Measurements from ENCODE around the gene PGAM1.
"Not testable (repeated sequence)": the region's sequence is repeated elsewhere in the genome, so short reads cannot be mapped to it uniquely, and the experiment has no call there.

Gene PGAM1

DNA sequence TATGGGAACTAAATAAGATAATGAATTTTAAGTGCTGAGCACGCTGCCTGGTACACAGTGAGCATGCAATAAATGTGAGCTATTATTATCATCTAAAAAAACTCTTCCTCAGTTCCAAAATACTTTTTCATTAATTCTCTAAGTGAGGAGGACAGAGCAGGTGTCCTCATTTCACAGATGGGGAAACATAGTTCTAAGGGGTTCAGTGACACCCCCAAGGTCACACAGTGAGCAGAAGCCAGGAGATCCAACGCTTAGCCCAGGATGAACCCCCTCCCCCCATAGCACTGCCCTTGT lies 18.1 kb upstream of the PGAM1 start:
- DNase-seq (ENCODE audit: low read depth in 3 of 3): no peak

DNA sequence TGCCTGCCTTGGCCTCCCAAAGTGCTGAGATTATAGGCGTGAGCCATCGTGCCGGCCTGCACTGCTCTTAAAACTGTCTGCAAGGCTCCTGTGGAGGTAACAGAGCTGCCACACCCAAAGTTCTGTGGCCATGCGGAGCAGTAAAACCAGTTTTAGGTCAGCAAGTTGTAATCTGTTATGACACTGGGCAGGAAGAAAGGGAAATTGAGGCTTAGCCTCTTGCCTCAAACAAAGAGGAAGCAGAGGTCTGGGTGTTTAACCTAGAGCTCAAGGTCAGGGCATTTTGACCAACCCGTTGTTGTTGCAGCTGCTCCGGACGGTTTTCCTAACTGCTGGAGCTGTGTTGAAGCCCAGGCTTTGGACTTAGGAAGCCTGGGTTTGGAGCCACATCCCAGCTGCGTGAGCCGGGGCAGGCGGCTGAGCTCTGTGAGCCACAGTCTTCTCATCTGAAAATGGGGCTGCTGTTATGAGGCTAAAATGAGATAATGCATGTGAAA lies 17.4 kb upstream of the PGAM1 start:
- DNase-seq (ENCODE audit: low read depth in 3 of 3): no peak

DNA sequence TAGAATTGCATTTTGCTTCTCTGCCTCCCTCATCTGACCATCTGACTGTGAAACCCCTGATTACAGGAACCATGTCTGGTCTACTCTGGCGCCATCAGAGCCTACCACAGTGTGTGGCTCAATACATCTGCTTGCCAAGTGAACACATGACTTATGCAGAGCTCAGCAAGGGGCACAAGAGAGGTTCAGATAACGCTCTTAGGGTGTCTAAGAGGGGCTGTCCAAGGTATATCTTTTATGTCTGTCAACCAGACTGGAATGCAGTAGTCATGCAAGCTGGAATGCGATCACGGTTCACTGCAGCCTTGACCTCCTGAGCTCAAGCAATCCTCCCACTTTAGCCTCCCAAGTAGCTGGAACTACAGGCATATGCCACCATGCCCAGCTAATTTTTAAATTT lies 14.6 kb upstream of the PGAM1 start:
- DNase-seq (ENCODE audit: low read depth in 3 of 3): no peak

DNA sequence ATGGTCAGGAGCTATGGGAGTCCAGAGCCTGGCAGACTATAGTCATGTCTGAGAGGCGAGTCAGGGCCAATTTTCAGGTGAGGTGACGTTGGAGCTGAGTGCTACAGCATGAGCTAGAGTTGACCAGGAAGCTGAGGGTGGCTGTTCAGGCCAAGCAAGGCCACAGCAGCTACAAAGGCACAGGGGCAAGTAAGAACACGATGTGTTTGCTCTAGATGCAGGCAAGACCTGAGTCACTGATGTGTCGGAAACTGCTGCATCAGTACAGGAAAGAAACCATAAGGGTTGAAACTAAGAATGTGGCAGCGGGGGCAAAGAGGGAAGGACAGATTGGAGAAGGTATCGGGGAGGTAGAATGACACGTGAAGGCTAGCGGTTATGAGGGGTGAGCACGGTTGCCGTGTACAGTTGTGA lies 13.1 kb upstream of the PGAM1 start:
- DNase-seq (ENCODE audit: low read depth in 3 of 3): peak in 1 of 3 experiments; percentile 69

DNA sequence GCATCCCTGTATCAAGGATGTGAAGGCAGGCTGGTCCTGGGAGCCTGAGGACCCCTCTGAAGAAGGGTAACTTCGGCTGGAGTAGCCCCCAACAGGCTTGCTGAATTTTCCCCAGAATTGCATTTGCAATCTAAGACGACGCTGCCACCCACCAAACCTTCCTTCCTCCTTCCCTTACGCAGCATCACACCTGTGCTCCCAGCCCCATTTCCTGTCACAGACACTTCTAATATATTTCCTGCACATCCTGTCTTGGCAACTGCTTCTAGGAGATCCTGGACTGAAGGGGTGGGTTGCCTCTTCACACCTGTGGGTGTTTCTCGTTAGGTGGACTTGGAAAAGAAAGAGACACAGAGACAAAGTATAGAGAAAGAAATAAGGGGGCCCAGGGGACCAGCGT lies 9.4 kb upstream of the PGAM1 start:
- no peak for DNase-seq (ENCODE audit: low read depth in 3 of 3)

DNA sequence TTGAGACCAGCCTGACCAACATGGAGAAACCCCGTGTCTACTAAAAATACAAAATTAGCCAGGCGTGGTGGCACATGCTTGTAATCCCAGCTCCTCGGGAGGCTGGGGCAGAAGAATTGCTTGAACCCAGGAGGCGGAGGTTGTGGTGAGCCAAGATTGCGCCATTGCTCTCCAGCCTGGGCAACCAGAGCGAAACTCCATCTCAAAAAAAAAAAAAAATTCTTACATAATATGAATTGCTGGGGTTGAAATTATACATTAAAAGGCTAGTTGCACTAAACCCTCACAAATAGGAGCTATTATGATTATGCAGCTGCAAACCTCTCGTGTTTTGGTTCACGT lies 2.3 kb upstream of the PGAM1 start:
- not testable (repeated sequence) for DNase-seq (ENCODE audit: low read depth in 3 of 3)

DNA sequence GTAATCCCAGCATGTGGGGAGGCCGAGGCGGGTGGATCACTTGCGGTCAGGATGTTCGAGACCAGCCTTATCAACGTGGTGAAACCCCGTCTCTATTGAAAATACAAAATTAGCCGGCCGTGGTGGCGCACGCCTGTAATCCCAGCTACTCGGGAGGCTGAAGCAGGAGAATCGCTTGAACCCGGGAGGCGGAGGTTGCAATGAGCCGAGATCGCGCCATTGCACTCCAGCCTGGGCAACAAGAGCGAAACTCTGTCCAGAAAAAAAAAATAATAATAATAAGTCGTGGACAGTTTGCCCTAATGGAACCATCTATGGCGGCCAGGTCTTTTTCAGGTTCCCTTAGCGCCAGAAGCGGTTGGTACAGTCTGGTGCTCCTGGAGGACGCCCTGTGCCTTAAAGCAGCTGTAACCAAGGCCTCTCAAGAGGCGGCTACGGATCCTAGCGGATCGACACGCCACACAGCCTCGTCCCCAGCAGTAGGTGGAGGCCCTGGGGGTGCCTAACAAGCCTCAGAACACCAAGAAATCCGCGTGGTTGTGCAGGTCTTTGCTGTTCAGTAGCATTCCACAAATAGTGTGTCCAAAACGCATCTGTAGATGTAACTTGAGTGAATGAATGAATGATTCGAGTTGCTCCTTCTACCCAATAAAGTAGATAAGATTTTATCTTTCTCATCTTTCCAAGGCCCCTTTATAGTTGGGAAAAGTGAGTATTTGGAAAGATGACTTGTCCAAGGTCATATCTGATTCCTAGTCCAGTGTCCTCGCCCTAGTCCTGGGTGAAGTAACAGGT lies 982 bp downstream of the PGAM1 start:
- DNase-seq (ENCODE audit: low read depth in 3 of 3): no peak

DNA sequence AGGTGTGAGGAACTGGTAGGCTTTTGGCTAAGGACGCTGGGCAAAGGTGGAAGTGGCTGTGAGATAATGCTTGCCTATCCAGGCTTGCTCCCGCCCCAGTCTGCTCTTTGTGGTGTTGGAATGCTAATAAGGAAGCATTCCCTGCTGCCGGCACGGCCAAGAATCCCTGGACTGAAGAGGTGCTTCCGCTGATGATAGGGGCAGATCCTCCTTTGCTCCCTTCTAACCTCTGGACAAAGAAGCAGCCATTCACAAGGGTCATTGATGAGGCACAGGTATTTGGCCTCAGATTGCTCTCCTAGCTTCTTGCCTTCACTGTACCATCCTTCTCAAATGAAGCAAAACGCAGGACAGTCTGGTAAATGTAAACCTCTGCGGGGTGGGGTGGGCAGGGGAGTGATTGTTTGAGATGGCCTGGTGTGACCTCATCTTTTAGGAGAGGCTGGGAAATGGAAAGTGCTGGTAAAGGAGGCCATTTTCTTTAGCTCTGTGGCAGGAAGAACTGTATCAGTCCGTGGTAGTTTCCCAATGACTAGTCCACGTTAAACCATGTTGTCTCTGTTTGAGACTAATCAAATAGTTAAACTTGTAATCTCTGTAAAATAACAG lies 1.7 kb downstream of the PGAM1 start:
- DNase-seq (ENCODE audit: low read depth in 3 of 3): no peak

DNA sequence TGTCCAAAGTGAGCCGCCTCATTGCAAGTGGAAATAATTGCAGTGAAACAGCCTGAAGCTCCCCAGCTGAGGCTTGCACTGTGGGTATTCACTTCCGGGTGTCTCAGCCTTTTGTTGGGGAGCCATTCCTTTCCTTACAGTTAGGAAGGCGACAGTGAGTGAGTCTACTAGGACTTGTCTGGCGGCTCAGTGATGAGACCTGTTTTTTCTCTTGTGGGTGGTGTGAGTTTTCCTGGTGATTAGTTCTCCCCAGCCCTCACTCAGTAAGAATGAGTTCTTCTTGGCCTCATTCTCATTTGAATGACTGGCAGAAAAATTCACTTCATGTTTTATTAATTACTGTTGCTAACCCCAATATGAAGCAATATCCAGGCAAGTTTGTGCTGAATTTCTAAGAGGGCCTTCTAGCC lies 2.6 kb downstream of the PGAM1 start:
- DNase-seq (ENCODE audit: low read depth in 3 of 3): no peak

DNA sequence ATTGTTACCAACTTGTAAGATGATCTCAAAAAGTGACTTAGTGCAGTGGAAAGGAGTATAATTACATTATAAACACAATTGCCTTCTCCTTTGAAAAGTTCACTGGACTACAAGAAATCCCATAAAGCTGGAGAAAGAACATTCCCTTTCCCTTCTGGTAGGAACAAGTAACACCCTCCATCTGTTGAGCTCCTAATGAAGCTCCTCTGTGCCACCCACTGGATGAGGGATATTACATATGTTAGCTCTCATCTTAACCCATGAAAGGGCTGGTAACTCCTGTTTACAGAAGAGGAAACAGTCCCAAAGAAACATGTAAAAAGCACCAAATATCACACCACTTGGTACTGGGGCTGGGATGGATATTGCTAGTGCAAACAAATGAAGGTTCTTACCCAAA lies 8.1 kb downstream of the PGAM1 start:
- DNase-seq (ENCODE audit: low read depth in 3 of 3): no peak

DNA sequence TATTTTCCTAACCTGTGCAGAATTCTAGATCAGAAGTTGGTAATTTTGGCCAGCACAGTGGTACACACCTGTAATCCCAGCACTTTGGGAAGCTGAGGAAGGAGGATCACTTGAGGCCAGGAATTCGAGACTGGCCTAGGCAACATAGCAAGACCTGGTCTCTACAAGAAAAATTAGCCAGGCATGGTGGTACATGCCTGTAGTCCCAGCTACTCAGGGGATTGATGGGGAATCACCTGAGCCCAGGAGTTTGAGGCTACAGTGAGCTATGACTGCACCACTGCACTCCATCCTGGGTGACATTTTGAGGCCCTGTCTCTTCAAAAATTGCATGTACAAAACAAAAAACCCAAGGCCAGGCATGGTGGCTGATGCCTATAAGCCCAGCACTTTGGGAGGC lies 8.6 kb downstream of the PGAM1 start:
- DNase-seq (ENCODE audit: low read depth in 3 of 3): no peak

DNA sequence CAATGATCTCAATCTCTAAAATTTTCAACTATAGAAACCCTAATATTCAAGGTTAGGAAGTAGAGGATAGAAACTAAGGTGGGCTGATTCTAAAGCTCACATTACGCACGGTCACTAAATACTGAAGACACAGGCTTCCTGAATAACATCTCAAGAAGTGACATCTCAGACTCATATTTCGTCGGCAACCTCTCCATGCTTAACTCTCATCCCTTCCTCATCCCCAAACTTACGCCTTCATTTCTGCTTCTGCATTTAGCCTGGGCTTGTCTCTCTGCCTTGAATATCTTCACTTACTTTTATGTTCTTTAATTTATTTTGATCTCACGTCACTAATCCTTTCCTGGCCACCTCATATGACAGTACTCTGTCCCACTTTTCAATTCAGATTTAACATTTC lies 9.2 kb downstream of the PGAM1 start:
- DNase-seq (ENCODE audit: low read depth in 3 of 3): no peak

DNA sequence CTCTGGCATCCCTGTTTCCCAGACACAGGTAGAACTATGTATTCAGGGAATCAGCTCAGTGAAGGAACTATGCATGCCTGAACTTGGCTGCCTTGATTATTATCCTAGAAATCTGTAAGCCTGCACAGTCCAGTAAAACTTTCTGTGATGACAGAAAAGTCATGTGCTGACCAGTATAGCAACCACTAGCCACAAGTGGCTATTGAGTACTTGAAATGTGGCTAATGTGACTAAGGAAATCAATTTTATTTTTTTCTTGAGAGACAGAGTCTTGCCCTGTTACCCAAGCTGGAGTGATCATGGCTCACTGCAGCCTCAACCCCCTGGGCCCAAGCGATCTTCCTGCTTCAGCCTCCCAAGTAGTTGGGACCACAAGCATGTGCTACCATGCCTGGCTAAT lies 16.3 kb downstream of the PGAM1 start:
- DNase-seq (ENCODE audit: low read depth in 3 of 3): no peak

DNA sequence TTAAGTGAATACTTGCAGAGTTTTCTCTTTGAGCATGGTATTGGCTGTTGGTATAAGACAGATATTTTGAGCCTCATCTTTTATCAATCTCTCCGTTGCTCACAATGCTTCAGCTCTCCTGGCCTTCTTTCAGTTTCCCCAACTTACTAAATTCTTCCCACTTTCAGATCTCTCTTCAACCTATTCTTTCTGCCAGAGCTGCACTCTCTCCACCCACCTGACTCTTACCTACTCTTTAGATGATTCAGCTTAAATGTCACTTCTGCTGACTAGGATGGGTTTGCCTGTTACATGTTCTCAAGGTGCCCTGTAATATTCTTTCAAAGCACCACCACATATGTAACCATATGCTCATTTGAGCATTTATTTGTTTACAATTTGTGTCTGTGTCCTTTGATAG lies 18.2 kb downstream of the PGAM1 start:
- DNase-seq (ENCODE audit: low read depth in 3 of 3): no peak

DNA sequence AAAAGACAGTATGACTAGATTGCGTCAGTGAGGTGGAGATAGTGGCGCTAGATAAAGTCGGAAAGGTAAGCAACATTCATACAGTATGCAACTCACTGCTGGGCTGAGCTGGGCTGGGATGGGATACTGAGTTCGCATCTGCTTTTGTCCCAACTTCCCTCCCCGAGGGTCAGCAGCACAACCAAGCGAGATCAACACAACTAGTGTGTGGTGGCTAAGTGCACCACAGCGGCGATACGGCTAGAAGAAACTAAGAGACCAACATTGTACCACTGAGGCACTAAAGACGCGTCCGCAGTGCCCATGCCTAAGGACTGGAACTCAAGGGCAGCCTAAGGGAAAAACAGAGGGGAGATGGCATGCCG lies 19.3 kb downstream of the PGAM1 start:
- no peak for DNase-seq (ENCODE audit: low read depth in 3 of 3)

DNA sequence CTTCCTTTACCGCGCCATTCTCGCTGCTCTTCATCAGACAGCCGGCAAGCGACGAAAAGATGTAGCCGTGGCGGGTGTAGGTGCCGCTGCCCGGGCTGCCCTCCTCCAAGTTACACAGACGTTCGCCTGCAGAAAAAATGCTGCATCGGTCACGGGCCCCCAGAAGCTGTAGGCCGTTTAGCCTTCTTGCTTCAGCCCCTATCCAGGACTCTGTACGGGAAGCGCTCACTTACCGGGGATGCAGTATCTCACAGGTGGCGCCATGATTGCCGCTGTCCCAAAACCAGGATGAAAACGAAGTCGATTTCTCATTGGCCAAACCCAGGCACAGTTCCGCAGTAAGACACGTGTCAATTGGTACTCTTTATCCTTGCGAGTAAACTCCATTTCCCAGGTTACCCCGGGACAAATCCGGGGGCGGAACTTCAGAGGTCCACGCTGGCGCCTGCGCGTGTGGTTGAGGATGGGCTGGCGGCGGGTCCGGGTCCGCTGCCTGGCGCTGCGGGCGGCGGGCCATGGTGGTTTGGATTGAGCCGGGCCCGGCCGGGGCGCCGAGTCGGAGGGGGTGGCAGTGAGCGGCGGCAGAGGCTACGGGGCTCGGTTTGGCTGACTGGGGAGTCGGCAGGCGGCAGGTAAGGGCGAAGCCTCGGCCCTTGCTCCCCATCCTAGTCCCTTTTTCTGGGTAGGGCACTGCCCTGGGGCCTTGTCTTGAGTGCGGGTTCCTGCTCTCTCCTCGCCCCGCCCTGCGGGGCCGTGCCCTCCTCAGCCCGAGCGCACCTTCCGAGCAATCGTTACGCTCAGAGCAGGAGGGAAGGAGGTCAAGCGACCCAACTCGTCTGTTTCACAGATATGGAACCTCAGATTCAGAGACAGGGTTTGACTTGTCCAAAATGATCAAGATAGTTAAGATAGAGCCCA lies 20.0 kb downstream of the PGAM1 start, which contains the start of the genes EXOSC1 and ZDHHC16:
TSS of gene EXOSC1 (minus strand) at position 285 of the 918 bp plus-strand sequence. CDS start at position 264, 21 bp downstream.
TSS of gene ZDHHC16 (plus strand) at position 454 of the 918 bp plus-strand sequence. CDS start 5,501 bp downstream, outside the sequence.
- peak; percentile 81 to 91 (median 88) for DNase-seq (ENCODE audit: low read depth in 3 of 3)

DNA sequence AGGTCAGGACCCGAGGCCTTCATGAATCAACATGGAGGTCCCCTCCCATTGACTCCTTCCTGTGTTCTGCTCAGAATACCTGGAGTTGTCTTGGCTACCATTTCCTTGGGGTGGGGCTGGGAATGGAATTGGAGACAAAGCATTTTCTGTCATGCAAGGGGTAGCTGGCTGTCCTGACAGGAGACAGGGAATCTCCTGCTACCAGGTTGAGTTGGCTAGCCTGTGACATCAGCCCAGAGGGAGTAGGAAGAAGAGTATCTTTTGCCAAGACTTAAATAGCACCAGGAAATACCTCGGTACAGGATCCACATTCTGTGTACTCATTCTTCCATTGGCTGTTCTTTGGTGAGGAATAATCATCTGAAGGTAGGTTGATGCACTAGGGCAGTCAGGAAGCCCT lies 24.8 kb downstream of the PGAM1 start:
- no peak for DNase-seq (ENCODE audit: low read depth in 3 of 3)

DNA sequence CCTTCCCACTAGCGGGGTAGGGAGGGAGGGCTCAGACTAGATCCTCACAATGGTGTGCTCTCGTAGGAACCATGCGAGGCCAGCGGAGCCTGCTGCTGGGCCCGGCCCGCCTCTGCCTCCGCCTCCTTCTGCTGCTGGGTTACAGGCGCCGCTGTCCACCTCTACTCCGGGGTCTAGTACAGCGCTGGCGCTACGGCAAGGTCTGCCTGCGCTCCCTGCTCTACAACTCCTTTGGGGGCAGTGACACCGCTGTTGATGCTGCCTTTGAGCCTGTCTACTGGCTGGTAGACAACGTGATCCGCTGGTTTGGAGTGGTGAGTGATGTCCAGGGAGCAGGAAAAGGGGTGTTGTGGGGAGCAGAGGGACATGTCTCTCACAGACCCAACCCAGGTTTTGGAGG lies 25.6 kb downstream of the PGAM1 start:
- no peak for DNase-seq (ENCODE audit: low read depth in 3 of 3)

DNA sequence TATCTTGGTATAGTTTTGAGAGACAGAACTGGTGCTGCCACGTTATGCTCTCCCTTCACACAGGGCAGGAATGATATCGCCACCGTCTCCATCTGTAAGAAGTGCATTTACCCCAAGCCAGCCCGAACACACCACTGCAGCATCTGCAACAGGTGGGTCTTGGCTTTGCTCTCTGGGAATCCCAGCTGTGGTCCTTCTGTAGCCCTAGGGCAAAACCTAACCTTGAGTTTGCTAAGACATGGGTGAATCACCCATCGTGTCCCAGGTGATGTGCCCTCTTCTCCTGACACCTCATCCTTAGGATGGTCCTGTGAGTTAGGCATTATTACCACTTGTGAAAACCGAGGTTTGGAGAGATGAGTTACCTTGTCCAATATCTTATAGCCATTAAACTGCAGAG lies 26.4 kb downstream of the PGAM1 start:
- no peak for DNase-seq (ENCODE audit: low read depth in 3 of 3)

DNA sequence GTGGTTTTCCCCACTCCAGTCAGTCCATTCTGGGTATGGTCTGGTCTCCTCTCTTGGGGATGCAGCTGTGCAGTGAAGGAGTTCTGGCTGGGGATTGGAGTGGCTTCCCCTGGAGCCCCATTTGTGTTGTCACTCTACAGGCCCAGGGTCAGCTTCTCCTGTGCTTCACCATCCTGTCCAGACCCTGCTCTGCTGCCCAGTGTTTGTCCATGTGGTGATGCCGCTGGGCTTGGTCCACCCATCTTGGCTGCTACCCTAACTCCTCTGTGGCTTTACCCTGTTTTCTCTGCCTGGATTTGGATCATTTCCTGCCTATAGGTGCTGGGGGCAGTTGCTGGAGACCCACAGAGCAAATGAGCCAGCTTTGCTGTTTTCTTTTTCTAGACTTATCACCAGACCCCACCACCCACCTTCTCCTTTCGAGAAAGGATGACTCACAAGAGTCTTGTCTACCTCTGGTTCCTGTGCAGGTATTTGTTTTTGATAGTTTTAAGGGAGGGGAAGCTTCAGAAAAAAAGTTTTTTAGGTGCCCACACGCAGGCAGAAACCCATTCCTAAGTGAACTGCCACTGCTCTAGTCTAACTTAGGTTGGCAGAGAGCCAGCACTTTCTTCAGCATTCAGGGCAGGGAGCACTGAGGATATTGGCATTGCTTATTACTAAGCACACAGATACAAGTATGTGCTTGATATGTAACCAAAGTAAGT lies 28.5 kb downstream of the PGAM1 start:
- peak in 1 of 3 experiments; percentile 12 for DNase-seq (ENCODE audit: low read depth in 3 of 3)

DNA sequence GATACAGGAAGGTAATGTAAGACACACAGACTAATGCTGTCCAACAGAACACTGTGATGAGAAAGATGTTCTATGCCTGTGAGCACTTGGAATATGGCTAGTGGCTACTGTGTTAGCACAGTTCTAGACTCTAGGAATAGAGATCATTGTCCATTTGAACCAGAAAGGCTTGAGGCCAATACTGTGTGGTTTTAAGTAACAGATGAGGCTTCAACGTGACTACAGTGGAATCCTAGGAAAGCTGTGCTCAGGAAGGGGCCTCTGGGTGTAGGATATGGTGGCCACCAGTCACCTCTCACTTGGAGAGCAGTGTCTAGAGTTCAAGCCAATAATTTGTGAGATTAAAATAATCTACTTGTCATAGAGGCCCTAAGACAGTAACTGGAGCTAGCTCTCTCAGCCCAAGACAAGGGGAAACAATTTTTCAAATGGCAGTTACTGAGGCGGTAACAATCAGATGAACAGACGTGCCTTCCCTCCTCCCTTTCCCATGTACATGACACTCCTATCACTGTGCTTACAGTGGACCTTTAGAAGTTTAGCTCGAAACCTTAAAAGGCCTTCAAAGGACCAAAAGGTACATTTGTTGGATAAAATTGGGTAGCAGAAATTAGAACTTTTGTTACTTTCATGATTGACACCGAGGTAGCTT lies 30.2 kb downstream of the PGAM1 start:
- DNase-seq (ENCODE audit: low read depth in 3 of 3): no peak
